Astrocyte of the spinal cord (primary cell): Measurements from ENCODE around the gene ACAP3.

Experiments used
- DNase-seq: peaks from one replicate; pipeline ENCODE4 v3.0.0; 2011; ENCODE audit warnings: low read depth, low spot score
- H3K4me3 ChIP-seq: 2 replicates; pipeline ENCODE4 v1.5.1; 2011; ENCODE audit warnings: low read depth, mild to moderate bottlenecking, low read length, moderate library complexity
- in situ Hi-C: cut with HindIII; loops from 2 replicates; pipeline ENCODE4 v1.10.0; 2017; ENCODE audit warnings: low sequenced_read_pairs
- TF ChIP-seq, protein P1 (sequence below): IDR thresholded peaks from 2 replicates; pipeline ENCODE4 v1.5.1; 2012; ENCODE audit warnings: low read depth, mild to moderate bottlenecking, low read length, inconsistent platforms

The ACAP3 gene

DNA sequence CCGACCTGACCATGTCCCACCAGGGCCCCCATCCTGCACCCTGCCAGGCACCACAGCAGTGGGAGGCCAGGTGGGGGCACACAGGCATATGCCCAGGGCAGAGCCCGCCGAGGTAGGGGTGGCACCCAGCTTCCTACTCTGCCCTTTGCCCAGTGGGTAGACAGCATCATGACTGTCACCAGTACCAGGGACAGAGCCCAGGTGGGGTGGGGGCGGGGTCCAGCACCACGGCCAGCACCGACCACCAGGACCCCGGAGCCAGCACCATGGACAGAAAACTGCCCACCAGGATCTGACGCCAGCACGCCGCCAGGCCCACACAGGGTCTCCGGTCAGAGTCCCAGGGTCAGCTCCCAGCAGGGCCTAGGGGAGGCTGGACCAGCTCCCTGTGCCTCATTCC lies 27.1 kb upstream of the ACAP3 start:
- TF ChIP-seq, protein P1, sequence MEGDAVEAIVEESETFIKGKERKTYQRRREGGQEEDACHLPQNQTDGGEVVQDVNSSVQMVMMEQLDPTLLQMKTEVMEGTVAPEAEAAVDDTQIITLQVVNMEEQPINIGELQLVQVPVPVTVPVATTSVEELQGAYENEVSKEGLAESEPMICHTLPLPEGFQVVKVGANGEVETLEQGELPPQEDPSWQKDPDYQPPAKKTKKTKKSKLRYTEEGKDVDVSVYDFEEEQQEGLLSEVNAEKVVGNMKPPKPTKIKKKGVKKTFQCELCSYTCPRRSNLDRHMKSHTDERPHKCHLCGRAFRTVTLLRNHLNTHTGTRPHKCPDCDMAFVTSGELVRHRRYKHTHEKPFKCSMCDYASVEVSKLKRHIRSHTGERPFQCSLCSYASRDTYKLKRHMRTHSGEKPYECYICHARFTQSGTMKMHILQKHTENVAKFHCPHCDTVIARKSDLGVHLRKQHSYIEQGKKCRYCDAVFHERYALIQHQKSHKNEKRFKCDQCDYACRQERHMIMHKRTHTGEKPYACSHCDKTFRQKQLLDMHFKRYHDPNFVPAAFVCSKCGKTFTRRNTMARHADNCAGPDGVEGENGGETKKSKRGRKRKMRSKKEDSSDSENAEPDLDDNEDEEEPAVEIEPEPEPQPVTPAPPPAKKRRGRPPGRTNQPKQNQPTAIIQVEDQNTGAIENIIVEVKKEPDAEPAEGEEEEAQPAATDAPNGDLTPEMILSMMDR, result no peak
- no peak for DNase-seq
- no peak overlapping the region for H3K4me3 ChIP-seq
- in situ Hi-C loops, result no loop called here

GRCh38 chr1:1333551-1334241 lies 26.0 kb upstream of the ACAP3 start:
- DNase-seq, result no peak
- no peak overlapping the region for H3K4me3 ChIP-seq
- in situ Hi-C loops, result no loop called here

GRCh38 chr1:1332774-1333480 lies 25.2 kb upstream of the ACAP3 start:
- no peak overlapping the region for H3K4me3 ChIP-seq
- in situ Hi-C loops, result no loop called here
- DNase-seq, result no peak
- TF ChIP-seq, protein P1, result no peak

More at GRCh38 chr1:1333551-1334241, 26.0 kb upstream of the ACAP3 start:
- TF ChIP-seq, protein P1, result no peak

DNA sequence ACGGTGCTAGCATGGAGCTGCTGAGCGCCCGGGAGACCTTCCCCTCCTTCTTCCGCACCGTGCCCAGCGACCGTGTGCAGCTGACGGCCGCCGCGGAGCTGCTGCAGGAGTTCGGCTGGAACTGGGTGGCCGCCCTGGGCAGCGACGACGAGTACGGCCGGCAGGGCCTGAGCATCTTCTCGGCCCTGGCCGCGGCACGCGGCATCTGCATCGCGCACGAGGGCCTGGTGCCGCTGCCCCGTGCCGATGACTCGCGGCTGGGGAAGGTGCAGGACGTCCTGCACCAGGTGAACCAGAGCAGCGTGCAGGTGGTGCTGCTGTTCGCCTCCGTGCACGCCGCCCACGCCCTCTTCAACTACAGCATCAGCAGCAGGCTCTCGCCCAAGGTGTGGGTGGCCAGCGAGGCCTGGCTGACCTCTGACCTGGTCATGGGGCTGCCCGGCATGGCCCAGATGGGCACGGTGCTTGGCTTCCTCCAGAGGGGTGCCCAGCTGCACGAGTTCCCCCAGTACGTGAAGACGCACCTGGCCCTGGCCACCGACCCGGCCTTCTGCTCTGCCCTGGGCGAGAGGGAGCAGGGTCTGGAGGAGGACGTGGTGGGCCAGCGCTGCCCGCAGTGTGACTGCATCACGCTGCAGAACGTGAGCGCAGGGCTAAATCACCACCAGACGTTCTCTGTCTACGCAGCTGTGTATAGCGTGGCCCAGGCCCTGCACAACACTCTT lies 24.5 kb upstream of the ACAP3 start:
- no peak for DNase-seq
- in situ Hi-C loops, result no loop called here
- no peak overlapping the region for H3K4me3 ChIP-seq
- TF ChIP-seq, protein P1, result no peak

- TF ChIP-seq, protein P1, result no peak
- in situ Hi-C loops, result no loop called here
- H3K4me3 ChIP-seq, result no peak within 1 kb of the TSS
- no peak for DNase-seq
Observed at GRCh38 chr1:1331068-1331965, 23.6 kb upstream of the ACAP3 start, which contains the start of gene TAS1R3. TAS1R3 (plus strand) TSS chr1:1331280; CDS start chr1:1331346, 66 bp downstream.
